PC-3 (cell line): ENCODE measurements around the gene ANKRD53. TPM values are rescaled to one million over a fixed set of nuclear protein-coding genes. Genes with fewer than 3 reads are reported as not detected.

Source experiments
- ATAC-seq: fragments of 200-7000 bp; cut with Tn5 transposase; 2 replicates; pipeline ENCODE4 v1.9.1; 2020; ENCODE audit warnings: mild to moderate bottlenecking, moderate library complexity
- BruUV-seq: library from RNA; stranded (reverse); fragments of 400-500 nt; replicated peaks from 2 replicates; lab custom pipeline; 2021; lab: Mats Ljungman, UMichigan
- CTCF ChIA-PET: fragments of 300-600 bp; sonication (Branson Sonifier 250); formaldehyde crosslinking; loops from one replicate; lab custom pipeline; 2022; ENCODE audit warnings: antibody characterized with exemption; lab: Charles Lee
- POLR2A ChIA-PET: fragments of 300-600 bp; sonication (Branson Sonifier 250); formaldehyde crosslinking; loops from one replicate; lab custom pipeline; 2022; ENCODE audit warnings: antibody characterized with exemption; ENCODE audit not compliant: unreplicated experiment; lab: Charles Lee
- DNase-seq: peaks from one replicate; pipeline ENCODE4 v3.0.0-alpha.2; 2015
- H2AFZ ChIP-seq: fragments of 300-600 bp; sonication (generic); 2 replicates; pipeline ENCODE4 v1.6.0; 2016; ENCODE audit warnings: antibody characterized with exemption, low read length
- H3F3A ChIP-seq: fragments of 300-600 bp; sonication (generic); one replicate; pipeline ENCODE4 v1.6.0; 2017; ENCODE audit warnings: antibody characterized with exemption, low read length, control low read depth, mild to moderate bottlenecking; ENCODE audit not compliant: unreplicated experiment
- H3K27ac ChIP-seq: fragments of 300-600 bp; sonication (generic); 2 replicates; pipeline ENCODE4 v1.5.1; 2016; ENCODE audit warnings: mild to moderate bottlenecking, low read length
- H3K27me3 ChIP-seq: fragments of 300-600 bp; sonication (generic); 2 replicates; pipeline ENCODE4 v1.6.1; 2016; ENCODE audit warnings: low read length, mixed read lengths
- H3K36me3 ChIP-seq: fragments of 300-600 bp; sonication (generic); 2 replicates; pipeline ENCODE4 v1.6.1; 2016; ENCODE audit warnings: low read depth, mixed run types, low read length, mixed read lengths
- H3K4me1 ChIP-seq: fragments of 300-600 bp; sonication (generic); 2 replicates; pipeline ENCODE4 v1.5.1; 2016; ENCODE audit warnings: low read length; ENCODE audit not compliant: insufficient read depth
- H3K4me2 ChIP-seq: fragments of 300-600 bp; sonication (generic); 2 replicates; pipeline ENCODE4 v1.6.0; 2016; ENCODE audit warnings: low read length
- H3K4me3 ChIP-seq: fragments of 300-600 bp; sonication (generic); 2 replicates; pipeline ENCODE4 v1.5.1; 2016; ENCODE audit warnings: mild to moderate bottlenecking, low read length, mixed read lengths
- H3K79me2 ChIP-seq: fragments of 300-600 bp; sonication (generic); 2 replicates; pipeline ENCODE4 v1.6.1; 2017; ENCODE audit warnings: low read length, mixed read lengths
- H3K9ac ChIP-seq: fragments of 300-600 bp; sonication (generic); 2 replicates; pipeline ENCODE4 v1.6.0; 2016; ENCODE audit warnings: mild to moderate bottlenecking, low read length
- H3K9me2 ChIP-seq: fragments of 300-600 bp; sonication (generic); replicated peaks from 2 replicates; pipeline ENCODE4 v1.6.1; 2016; ENCODE audit warnings: mixed run types, low read length, mixed read lengths
- H3K9me3 ChIP-seq: fragments of 300-600 bp; sonication (generic); 2 replicates; pipeline ENCODE4 v1.6.1; 2016; ENCODE audit warnings: low read length, mixed read lengths
- H4K20me1 ChIP-seq: fragments of 300-600 bp; sonication (generic); 2 replicates; pipeline ENCODE4 v1.6.1; 2016; ENCODE audit warnings: low read length, mixed read lengths
- CTCF ChIP-seq: fragments of 300-600 bp; sonication (generic); conservative IDR thresholded peaks from 2 replicates; pipeline ENCODE4 v1.5.1; 2017; ENCODE audit warnings: antibody characterized with exemption, low read depth, mild to moderate bottlenecking, low read length
- EZH2 ChIP-seq: fragments of 300-600 bp; sonication (generic); IDR thresholded peaks from one replicate; pipeline ENCODE4 v1.6.1; 2017; ENCODE audit warnings: antibody characterized with exemption, mild to moderate bottlenecking, low read length; ENCODE audit not compliant: unreplicated experiment
- EZH2phosphoT487 ChIP-seq: fragments of 300-600 bp; sonication (generic); IDR thresholded peaks from 2 replicates; pipeline ENCODE4 v1.6.1; 2018; ENCODE audit warnings: mild to moderate bottlenecking, antibody characterized with exemption, low read length, borderline replicate concordance
- intact Hi-C: fragments of 100-400 bp; cut with micrococcal nuclease; formaldehyde crosslinking; loops from 2 replicates; pipeline ENCODE4 v1.9.0; 2023
- total RNA-seq: library from RNA; depleted of rRNA; stranded (reverse); fragments of >200 nt; gene quantifications from 2 replicates; pipeline ENCODE4 v1.2.3, GENCODE V29; 2014

Gene ANKRD53
- total RNA-seq, 1 experiment from 2014 or later, result not detected

GRCh38 chr2:70956141-70956540 lies 22.3 kb upstream of the ANKRD53 start:
- no peak for TF ChIP-seq EZH2
- TF ChIP-seq EZH2phosphoT487, result no peak
- TF ChIP-seq CTCF, result no peak
- DNase-seq (no peak), ATAC-seq (no peak)
- H3K4me2 ChIP-seq, result no peak overlapping the region
- peaks cover 31% of the 10 kb centered on the region for H3K27me3 ChIP-seq
- no peaks in the 10 kb centered on the region for H4K20me1 ChIP-seq
- H3K4me3 ChIP-seq, result no peak overlapping the region
- H3K36me3 ChIP-seq, result no peaks in the 10 kb centered on the region
- H2AFZ ChIP-seq, result no peak overlapping the region
- no TSS peak for BruUV-seq
- ChIA-PET POLR2A (no interaction called here), CTCF (no interaction called here)
- H3K9ac ChIP-seq, result no peak overlapping the region
- H3K79me2 ChIP-seq, result no peaks in the 10 kb centered on the region
- H3K4me1 ChIP-seq, result no peaks in the 10 kb centered on the region
- H3F3A ChIP-seq, result no peaks in the 10 kb centered on the region
- H3K27ac ChIP-seq, result no peak overlapping the region
- H3K9me3 ChIP-seq, result no peaks in the 10 kb centered on the region
- intact Hi-C loops, result no loop called here
- no peaks in the 10 kb centered on the region for H3K9me2 ChIP-seq

GRCh38 chr2:70957798-70958197 lies 20.6 kb upstream of the ANKRD53 start:
- H3K9me2 ChIP-seq, result no peaks in the 10 kb centered on the region
- H3K4me1 ChIP-seq, result no peaks in the 10 kb centered on the region
- no peaks in the 10 kb centered on the region for H3F3A ChIP-seq
- no peak for DNase-seq
- no peak overlapping the region for H3K4me3 ChIP-seq
- POLR2A ChIA-PET, result no interaction called here
- H3K36me3 ChIP-seq, result no peaks in the 10 kb centered on the region
- no peaks in the 10 kb centered on the region for H3K9me3 ChIP-seq
- H3K9ac ChIP-seq, result no peak overlapping the region
- no TSS peak for BruUV-seq
- CTCF ChIA-PET, result no interaction called here
- TF ChIP-seq EZH2 (no peak), EZH2phosphoT487 (no peak), CTCF (no peak)
- H3K79me2 ChIP-seq, result no peaks in the 10 kb centered on the region
- H2AFZ ChIP-seq, result no peak overlapping the region
- H3K27me3 ChIP-seq, result peaks cover 31% of the 10 kb centered on the region
- intact Hi-C loops, result no loop called here
- no peak for ATAC-seq
- no peak overlapping the region for H3K4me2 ChIP-seq
- no peaks in the 10 kb centered on the region for H4K20me1 ChIP-seq
- no peak overlapping the region for H3K27ac ChIP-seq

- Histone ChIP-seq H3K79me2 (no peaks in the 10 kb centered on the region), H3K27me3 (peaks cover 26% of the 10 kb centered on the region), H3K36me3 (no peaks in the 10 kb centered on the region), H3K27ac (no peak overlapping the region), H3K4me2 (no peak overlapping the region), H3K4me1 (no peaks in the 10 kb centered on the region), H3F3A (no peaks in the 10 kb centered on the region), H2AFZ (no peak overlapping the region), H4K20me1 (no peaks in the 10 kb centered on the region), H3K9me2 (no peaks in the 10 kb centered on the region), H3K4me3 (no peak overlapping the region), H3K9ac (no peak overlapping the region), H3K9me3 (no peaks in the 10 kb centered on the region)
- ChIA-PET CTCF (no interaction called here), POLR2A (no interaction called here)
- DNase-seq, result no peak
- no TSS peak for BruUV-seq
- intact Hi-C loops, result no loop called here
- no peak for TF ChIP-seq EZH2phosphoT487
- no peak for TF ChIP-seq EZH2
- no peak for TF ChIP-seq CTCF
- no peak for ATAC-seq
These were observed 19.7 kb upstream of the ANKRD53 start for GRCh38 chr2:70958759-70959158.
